Omental fat pad (tissue), 4 donors: Measurements from ENCODE around the gene DNAH10. TPM values are rescaled to one million over a fixed set of nuclear protein-coding genes. Genes with fewer than 3 reads are reported as not detected.
A peak's percentile ranks its signal among the peaks of the same experiment; 100 is the strongest.
"Not testable (repeated sequence)": the region's sequence is repeated elsewhere in the genome, so short reads cannot be mapped to it uniquely, and the experiment has no call there.

Experiments used
- ATAC-seq: fragments of 150-250 bp; one replicate; pipeline ENCODE4 v1.9.1; 2016; ENCODE audit warnings: mild to moderate bottlenecking, moderate library complexity; ENCODE audit not compliant: low FRiP score
- DNase-seq: peaks from one replicate; pipeline ENCODE4 v3.0.0-alpha.2; 2019; ENCODE audit warnings: low spot score
- total RNA-seq, 4 donors: library from RNA; depleted of rRNA; stranded (reverse); fragments of >200 nt; gene quantifications; one replicate each; pipeline ENCODE4 v1.1.0, GENCODE V29; 2016
- TF ChIP-seq, protein P1 (sequence below), 3 donors: fragments of 450-650 bp; IDR thresholded peaks; one replicate each; pipeline ENCODE4 v1.5.1; 2016 to 2017; ENCODE audit warnings: antibody characterized with exemption in 3 of 3, mild to moderate bottlenecking in 3 of 3, moderate library complexity in 2 of 3

DNAH10 gene
- total RNA-seq, 4 donors from 2014 or later: 0.06 to 2.3 (median 0.48) TPM; not detected in 1

DNA sequence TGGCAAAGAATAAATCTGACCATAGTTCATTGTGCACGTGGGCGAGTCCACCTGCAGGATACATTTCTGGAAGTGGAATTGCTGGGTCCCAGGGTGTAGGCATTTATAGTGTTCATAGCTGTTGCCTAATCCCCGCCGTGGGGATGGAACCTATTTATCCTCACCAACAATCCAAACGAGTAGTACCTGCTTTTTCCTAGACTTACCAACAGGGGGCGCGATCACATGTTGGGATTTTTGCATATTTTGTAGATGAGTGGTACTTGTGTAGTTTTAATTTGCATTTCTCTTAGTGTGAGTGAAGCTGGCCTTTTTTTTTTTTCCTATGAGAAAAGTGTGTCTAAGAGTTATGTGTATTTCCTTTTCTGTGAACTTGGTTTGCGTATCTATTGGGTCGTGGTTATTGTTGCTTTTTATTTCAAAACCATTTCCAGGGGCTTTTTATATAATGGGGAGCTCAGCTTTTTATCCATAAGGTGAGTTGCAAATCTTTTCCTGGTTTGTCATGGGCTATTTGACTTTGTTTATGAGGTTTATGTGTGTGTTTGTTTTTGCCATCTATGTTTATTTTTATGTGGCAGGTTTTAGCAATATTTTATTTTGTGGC is 143.3 kb downstream of the DNAH10 start:
- DNase-seq (no peak), ATAC-seq (peak; percentile 57)
- TF ChIP-seq, protein P1, sequence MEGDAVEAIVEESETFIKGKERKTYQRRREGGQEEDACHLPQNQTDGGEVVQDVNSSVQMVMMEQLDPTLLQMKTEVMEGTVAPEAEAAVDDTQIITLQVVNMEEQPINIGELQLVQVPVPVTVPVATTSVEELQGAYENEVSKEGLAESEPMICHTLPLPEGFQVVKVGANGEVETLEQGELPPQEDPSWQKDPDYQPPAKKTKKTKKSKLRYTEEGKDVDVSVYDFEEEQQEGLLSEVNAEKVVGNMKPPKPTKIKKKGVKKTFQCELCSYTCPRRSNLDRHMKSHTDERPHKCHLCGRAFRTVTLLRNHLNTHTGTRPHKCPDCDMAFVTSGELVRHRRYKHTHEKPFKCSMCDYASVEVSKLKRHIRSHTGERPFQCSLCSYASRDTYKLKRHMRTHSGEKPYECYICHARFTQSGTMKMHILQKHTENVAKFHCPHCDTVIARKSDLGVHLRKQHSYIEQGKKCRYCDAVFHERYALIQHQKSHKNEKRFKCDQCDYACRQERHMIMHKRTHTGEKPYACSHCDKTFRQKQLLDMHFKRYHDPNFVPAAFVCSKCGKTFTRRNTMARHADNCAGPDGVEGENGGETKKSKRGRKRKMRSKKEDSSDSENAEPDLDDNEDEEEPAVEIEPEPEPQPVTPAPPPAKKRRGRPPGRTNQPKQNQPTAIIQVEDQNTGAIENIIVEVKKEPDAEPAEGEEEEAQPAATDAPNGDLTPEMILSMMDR (IDR thresholded peaks at IDR 0.05): peak in 1 of 3 donors; percentile 53

- TF ChIP-seq, protein P1 (IDR thresholded peaks at IDR 0.05): no peak
- no peak for DNase-seq
- no peak for ATAC-seq
Observed at GRCh38 chr12:123906711-123907420, 144.8 kb downstream of the DNAH10 start.

DNA sequence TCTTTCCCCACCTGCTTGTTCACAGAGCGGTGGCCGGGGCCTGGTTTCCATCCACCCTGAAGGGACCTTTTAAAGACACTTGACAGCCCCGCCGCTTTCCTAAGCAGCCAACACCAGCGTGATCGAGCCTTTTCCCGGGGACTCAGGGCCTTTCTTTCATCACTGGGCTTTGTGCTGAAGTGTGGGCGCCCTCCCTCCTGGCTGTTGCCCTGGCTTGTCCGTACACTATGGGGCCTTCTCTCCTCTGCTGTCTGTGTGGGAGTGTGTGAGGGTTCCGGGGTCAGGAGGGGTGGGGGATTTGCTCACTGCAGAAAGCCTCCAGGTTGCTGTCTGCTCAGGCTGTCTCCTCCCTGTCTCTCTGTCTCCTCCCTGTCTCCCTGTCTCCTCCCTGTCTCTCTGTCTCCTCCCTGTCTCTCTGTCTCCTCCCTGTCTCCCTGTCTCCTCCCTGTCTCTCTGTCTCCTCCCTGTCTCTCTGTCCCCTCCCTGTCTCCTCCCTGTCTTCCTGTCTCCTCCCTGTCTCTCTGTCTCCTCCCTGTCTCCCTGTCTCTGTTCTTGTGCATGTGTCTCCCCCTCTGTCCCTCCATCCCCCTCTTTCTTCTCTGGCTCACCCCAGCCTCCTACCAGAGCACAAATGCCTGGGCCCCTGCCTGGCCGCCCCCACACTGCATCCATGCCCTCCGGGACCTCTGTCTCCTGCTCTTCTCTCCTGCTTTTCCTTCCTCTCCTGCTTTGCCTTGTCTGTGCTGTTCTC is 145.8 kb downstream of the DNAH10 start:
- TF ChIP-seq, protein P1 (IDR thresholded peaks at IDR 0.05): no peak
- ATAC-seq (peak; percentile 54), DNase-seq (no peak)

GRCh38 chr12:123908884-123909725 is 147.0 kb downstream of the DNAH10 start:
- ATAC-seq (no peak), DNase-seq (no peak)
- TF ChIP-seq, protein P1 (IDR thresholded peaks at IDR 0.05): no peak

- ATAC-seq (no peak), DNase-seq (no peak)
- TF ChIP-seq, protein P1 (IDR thresholded peaks at IDR 0.05): no peak
Observed at GRCh38 chr12:123910057-123910456, 148.0 kb downstream of the DNAH10 start.

DNA sequence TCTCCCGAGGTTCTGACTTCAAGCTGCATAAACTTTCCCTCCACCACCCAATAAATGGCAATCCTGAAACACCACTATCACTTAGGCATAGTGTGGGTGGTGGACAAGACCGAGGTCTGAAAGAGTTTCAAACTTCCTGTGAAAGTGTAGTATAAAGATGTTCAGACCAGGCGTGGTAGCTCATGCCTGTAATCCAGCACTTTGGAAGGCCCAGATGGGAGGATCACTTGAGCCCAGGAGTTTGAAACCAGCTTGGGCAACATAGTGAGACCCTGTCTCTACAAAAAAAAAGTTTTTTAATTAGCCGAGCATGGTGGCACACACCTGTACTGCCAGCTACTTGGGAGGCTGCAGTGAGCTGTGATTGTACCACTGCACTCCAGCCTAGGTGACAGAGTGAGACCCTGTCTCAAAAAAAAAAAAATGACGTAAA is 148.7 kb downstream of the DNAH10 start:
- TF ChIP-seq, protein P1 (IDR thresholded peaks at IDR 0.05): no peak
- ATAC-seq: no peak

DNA sequence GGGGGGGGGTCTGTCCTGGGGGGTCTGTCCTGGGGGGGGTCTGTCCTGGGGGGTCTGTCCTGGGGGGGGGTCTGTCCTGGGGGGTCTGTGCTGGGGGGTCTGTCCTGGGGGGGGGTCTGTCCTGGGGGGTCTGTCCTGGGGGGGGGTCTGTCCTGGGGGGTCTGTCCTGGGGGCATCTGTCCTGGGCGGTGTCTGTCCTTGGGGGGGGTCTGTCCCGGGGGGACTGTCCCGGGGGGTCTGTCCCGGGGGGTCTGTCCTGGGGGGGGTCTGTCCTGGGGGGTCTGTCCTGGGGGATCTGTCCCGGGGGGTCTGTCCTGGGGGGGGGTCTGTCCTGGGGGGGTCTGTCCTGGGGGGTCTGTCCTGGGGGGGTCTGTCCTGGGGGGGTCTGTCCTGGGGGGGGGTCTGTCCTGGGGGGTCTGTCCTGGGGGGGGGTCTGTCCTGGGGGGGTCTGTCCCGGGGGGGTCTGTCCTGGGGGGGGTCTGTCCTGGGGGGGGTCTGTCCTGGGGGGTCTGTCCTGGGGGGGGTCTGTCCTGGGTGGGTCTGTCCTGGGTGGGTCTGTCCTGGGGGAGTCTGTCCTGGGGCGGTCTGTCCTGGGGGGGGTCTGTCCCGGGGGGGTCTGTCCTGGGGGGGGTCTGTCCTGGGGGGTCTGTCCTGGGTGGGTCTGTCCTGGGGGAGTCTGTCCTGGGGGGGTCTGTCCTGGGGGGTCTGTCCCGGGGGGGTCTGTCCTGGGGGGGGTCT is 149.7 kb downstream of the DNAH10 start:
- not testable (repeated sequence) for DNase-seq, ATAC-seq

More for the DNA sequence above, 148.7 kb downstream of the DNAH10 start:
- DNase-seq: no peak
